ENCODE results near the gene MAGEA1.

GRCh38 chrX:153164733-153165132, 14.4 kb upstream of the MAGEA1 start:
- TF ChIP-seq, protein P1, sequence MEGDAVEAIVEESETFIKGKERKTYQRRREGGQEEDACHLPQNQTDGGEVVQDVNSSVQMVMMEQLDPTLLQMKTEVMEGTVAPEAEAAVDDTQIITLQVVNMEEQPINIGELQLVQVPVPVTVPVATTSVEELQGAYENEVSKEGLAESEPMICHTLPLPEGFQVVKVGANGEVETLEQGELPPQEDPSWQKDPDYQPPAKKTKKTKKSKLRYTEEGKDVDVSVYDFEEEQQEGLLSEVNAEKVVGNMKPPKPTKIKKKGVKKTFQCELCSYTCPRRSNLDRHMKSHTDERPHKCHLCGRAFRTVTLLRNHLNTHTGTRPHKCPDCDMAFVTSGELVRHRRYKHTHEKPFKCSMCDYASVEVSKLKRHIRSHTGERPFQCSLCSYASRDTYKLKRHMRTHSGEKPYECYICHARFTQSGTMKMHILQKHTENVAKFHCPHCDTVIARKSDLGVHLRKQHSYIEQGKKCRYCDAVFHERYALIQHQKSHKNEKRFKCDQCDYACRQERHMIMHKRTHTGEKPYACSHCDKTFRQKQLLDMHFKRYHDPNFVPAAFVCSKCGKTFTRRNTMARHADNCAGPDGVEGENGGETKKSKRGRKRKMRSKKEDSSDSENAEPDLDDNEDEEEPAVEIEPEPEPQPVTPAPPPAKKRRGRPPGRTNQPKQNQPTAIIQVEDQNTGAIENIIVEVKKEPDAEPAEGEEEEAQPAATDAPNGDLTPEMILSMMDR (IDR thresholded peaks at IDR 0.05; ENCODE audit: low read depth, low read length, missing input control) = no peak
- TF ChIP-seq, protein P2, sequence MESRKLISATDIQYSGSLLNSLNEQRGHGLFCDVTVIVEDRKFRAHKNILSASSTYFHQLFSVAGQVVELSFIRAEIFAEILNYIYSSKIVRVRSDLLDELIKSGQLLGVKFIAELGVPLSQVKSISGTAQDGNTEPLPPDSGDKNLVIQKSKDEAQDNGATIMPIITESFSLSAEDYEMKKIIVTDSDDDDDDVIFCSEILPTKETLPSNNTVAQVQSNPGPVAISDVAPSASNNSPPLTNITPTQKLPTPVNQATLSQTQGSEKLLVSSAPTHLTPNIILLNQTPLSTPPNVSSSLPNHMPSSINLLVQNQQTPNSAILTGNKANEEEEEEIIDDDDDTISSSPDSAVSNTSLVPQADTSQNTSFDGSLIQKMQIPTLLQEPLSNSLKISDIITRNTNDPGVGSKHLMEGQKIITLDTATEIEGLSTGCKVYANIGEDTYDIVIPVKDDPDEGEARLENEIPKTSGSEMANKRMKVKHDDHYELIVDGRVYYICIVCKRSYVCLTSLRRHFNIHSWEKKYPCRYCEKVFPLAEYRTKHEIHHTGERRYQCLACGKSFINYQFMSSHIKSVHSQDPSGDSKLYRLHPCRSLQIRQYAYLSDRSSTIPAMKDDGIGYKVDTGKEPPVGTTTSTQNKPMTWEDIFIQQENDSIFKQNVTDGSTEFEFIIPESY (IDR thresholded peaks at IDR 0.05) = no peak
- TF ChIP-seq MAX (IDR thresholded peaks at IDR 0.05) = no peak
- no peak for TF ChIP-seq RAD21 (IDR thresholded peaks at IDR 0.05)

All from liver (tissue), 3 donors.